Measurements from ENCODE around the gene CC2D2A.

Gene CC2D2A

GRCh38 chr4:15562623-15563022 lies 92.9 kb downstream of the CC2D2A start:
- no peak for ATAC-seq
- TF ChIP-seq ZFP3 (CRISPR knock-in tag; IDR thresholded peaks at IDR 0.05) (no peak), CSRNP3 (CRISPR knock-in tag; IDR thresholded peaks at IDR 0.05) (no peak), OSR1 (CRISPR knock-in tag; IDR thresholded peaks at IDR 0.05) (no peak), CSDC2 (CRISPR knock-in tag; IDR thresholded peaks at IDR 0.05) (no peak), ZFP30 (CRISPR knock-in tag; IDR thresholded peaks at IDR 0.05) (no peak), ESRRG (CRISPR knock-in tag; IDR thresholded peaks at IDR 0.05) (no peak), GLIS3 (CRISPR knock-in tag; IDR thresholded peaks at IDR 0.05) (no peak), ZNF565 (CRISPR knock-in tag; conservative IDR thresholded peaks at IDR 0.05; ENCODE audit: low read depth) (no peak)

- no peak for ATAC-seq
- TF ChIP-seq ZFP30 (CRISPR knock-in tag; IDR thresholded peaks at IDR 0.05) (no peak), ZNF565 (CRISPR knock-in tag; conservative IDR thresholded peaks at IDR 0.05; ENCODE audit: low read depth) (no peak), BACH2 (CRISPR knock-in tag; IDR thresholded peaks at IDR 0.05; ENCODE audit: borderline replicate concordance) (no peak), RARB (CRISPR knock-in tag; IDR thresholded peaks at IDR 0.05) (no peak), SNAI2 (CRISPR knock-in tag; IDR thresholded peaks at IDR 0.05) (no peak)
These were observed 94.2 kb downstream of the CC2D2A start for GRCh38 chr4:15563871-15564270.

GRCh38 chr4:15568821-15569220 lies 99.1 kb downstream of the CC2D2A start:
- TF ChIP-seq TOX (CRISPR knock-in tag; IDR thresholded peaks at IDR 0.05; ENCODE audit: borderline replicate concordance) = no peak
- no peak for TF ChIP-seq RARB (CRISPR knock-in tag; IDR thresholded peaks at IDR 0.05)
- no peak for TF ChIP-seq PATZ1 (CRISPR knock-in tag; IDR thresholded peaks at IDR 0.05; ENCODE audit: borderline replicate concordance)
- TF ChIP-seq ZNF8 (CRISPR knock-in tag; IDR thresholded peaks at IDR 0.05) = no peak
- no peak for TF ChIP-seq CREB5 (CRISPR knock-in tag; IDR thresholded peaks at IDR 0.05; ENCODE audit: low read depth)
- no peak for TF ChIP-seq OSR1 (CRISPR knock-in tag; IDR thresholded peaks at IDR 0.05)
- no peak for TF ChIP-seq TCF4 (CRISPR knock-in tag; IDR thresholded peaks at IDR 0.05; ENCODE audit: borderline replicate concordance)
- TF ChIP-seq PPARA (CRISPR knock-in tag; IDR thresholded peaks at IDR 0.05; ENCODE audit: borderline replicate concordance) = no peak
- TF ChIP-seq ISL1 (CRISPR knock-in tag; IDR thresholded peaks at IDR 0.05) = no peak
- TF ChIP-seq TSHZ2 (CRISPR knock-in tag; IDR thresholded peaks at IDR 0.05) = no peak
- no peak for TF ChIP-seq CSRNP3 (CRISPR knock-in tag; IDR thresholded peaks at IDR 0.05)

GRCh38 chr4:15569746-15570145 lies 100.1 kb downstream of the CC2D2A start:
- no peak for ATAC-seq
- no peak for TF ChIP-seq ZNF565 (CRISPR knock-in tag; conservative IDR thresholded peaks at IDR 0.05; ENCODE audit: low read depth)
- no peak for TF ChIP-seq RARB (CRISPR knock-in tag; IDR thresholded peaks at IDR 0.05)
- TF ChIP-seq ZC3H10 (CRISPR knock-in tag; IDR thresholded peaks at IDR 0.05) = no peak
- TF ChIP-seq BACH2 (CRISPR knock-in tag; IDR thresholded peaks at IDR 0.05; ENCODE audit: borderline replicate concordance) = no peak
- TF ChIP-seq ARNTL (CRISPR knock-in tag; IDR thresholded peaks at IDR 0.05; ENCODE audit: borderline replicate concordance, low read depth) = no peak
- no peak for TF ChIP-seq CSRNP3 (CRISPR knock-in tag; IDR thresholded peaks at IDR 0.05)
- no peak for TF ChIP-seq TSHZ2 (CRISPR knock-in tag; IDR thresholded peaks at IDR 0.05)

More at GRCh38 chr4:15568821-15569220, 99.1 kb downstream of the CC2D2A start:
- ATAC-seq = no peak

Measured in SK-N-SH treated with all-trans-retinoic acid at 6 μM for 48 hours (cell line).